ENCODE data around the gene GBGT1.

GRCh38 chr9:133140174-133140505 is 23.6 kb downstream of the GBGT1 start:
- TF ChIP-seq FOXP2 (optimal IDR thresholded peaks at IDR 0.05; ENCODE audit: borderline replicate concordance, extremely low read depth, extremely low read length, insufficient read depth) (no peak), TAF1 (IDR thresholded peaks at IDR 0.05; ENCODE audit: borderline replicate concordance, insufficient read depth, low read length) (no peak)
- TF ChIP-seq, protein P1, sequence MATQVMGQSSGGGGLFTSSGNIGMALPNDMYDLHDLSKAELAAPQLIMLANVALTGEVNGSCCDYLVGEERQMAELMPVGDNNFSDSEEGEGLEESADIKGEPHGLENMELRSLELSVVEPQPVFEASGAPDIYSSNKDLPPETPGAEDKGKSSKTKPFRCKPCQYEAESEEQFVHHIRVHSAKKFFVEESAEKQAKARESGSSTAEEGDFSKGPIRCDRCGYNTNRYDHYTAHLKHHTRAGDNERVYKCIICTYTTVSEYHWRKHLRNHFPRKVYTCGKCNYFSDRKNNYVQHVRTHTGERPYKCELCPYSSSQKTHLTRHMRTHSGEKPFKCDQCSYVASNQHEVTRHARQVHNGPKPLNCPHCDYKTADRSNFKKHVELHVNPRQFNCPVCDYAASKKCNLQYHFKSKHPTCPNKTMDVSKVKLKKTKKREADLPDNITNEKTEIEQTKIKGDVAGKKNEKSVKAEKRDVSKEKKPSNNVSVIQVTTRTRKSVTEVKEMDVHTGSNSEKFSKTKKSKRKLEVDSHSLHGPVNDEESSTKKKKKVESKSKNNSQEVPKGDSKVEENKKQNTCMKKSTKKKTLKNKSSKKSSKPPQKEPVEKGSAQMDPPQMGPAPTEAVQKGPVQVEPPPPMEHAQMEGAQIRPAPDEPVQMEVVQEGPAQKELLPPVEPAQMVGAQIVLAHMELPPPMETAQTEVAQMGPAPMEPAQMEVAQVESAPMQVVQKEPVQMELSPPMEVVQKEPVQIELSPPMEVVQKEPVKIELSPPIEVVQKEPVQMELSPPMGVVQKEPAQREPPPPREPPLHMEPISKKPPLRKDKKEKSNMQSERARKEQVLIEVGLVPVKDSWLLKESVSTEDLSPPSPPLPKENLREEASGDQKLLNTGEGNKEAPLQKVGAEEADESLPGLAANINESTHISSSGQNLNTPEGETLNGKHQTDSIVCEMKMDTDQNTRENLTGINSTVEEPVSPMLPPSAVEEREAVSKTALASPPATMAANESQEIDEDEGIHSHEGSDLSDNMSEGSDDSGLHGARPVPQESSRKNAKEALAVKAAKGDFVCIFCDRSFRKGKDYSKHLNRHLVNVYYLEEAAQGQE (IDR thresholded peaks at IDR 0.05; ENCODE audit: insufficient read depth in 1 of 2, low read depth in 2 of 2, low read length in 2 of 2), result no peak
